G401 (cell line): ENCODE results near the gene CSF1R. TPM values are rescaled to one million over a fixed set of nuclear protein-coding genes. Genes with fewer than 3 reads are reported as not detected.
"Not testable (repeated sequence)": the region's sequence is repeated elsewhere in the genome, so short reads cannot be mapped to it uniquely, and the experiment has no call there.

Source experiments
- DNase-seq: peaks from one replicate; pipeline ENCODE4 v3.0.0-alpha.2; 2015; ENCODE audit warnings: low spot score
- in situ Hi-C: cut with HindIII; loops from 2 replicates; pipeline ENCODE4 v1.10.0; 2016; ENCODE audit warnings: low sequenced_read_pairs, mixed read lengths
- total RNA-seq: library from RNA; depleted of rRNA; stranded (reverse); fragments of >200 nt; shearing (Covaris generic); gene quantifications from 2 replicates; pipeline ENCODE4 v1.2.3, GENCODE V29; 2014

The CSF1R gene
- total RNA-seq, 1 experiment from 2014 or later = 1.1 TPM

- DNase-seq = no peak
- in situ Hi-C loops = no loop called here
Observed at GRCh38 chr5:150106674-150107426, 20.5 kb upstream of the CSF1R start.

- in situ Hi-C loops = no loop called here
- no peak for DNase-seq
Observed at GRCh38 chr5:150105928-150106615, 19.7 kb upstream of the CSF1R start.

- in situ Hi-C loops = no loop called here
- no peak for DNase-seq
Observed at GRCh38 chr5:150104550-150104870, 18.2 kb upstream of the CSF1R start.

- no peak for DNase-seq
- in situ Hi-C loops = no loop called here
Observed at GRCh38 chr5:150103678-150104549, 17.6 kb upstream of the CSF1R start.

- no peak for DNase-seq
- in situ Hi-C loops = no loop called here
Observed at GRCh38 chr5:150101023-150101422, 14.7 kb upstream of the CSF1R start.

- in situ Hi-C loops = no loop called here
- DNase-seq = no peak
Observed at GRCh38 chr5:150097152-150097551, 10.8 kb upstream of the CSF1R start.

- DNase-seq = no peak
- in situ Hi-C loops = no loop called here
Observed at GRCh38 chr5:150092159-150092787, 5.9 kb upstream of the CSF1R start.

GRCh38 chr5:150085191-150085912 lies 1.0 kb downstream of the CSF1R start:
- DNase-seq = no peak
- in situ Hi-C loops = no loop called here

GRCh38 chr5:150084754-150085153 lies 1.6 kb downstream of the CSF1R start:
- in situ Hi-C loops, DNase-seq: not testable (repeated sequence)

GRCh38 chr5:150082889-150083288 lies 3.5 kb downstream of the CSF1R start:
- DNase-seq = no peak
- in situ Hi-C loops = no loop called here

GRCh38 chr5:150082374-150082773 lies 4.0 kb downstream of the CSF1R start:
- DNase-seq = no peak
- in situ Hi-C loops = no loop called here

- DNase-seq = no peak
- in situ Hi-C loops = no loop called here
Observed at GRCh38 chr5:150081541-150082283, 4.6 kb downstream of the CSF1R start.

- in situ Hi-C loops = no loop called here
- DNase-seq = no peak
Observed at GRCh38 chr5:150080696-150081435, 5.5 kb downstream of the CSF1R start.

- DNase-seq = no peak
- in situ Hi-C loops = no loop called here
Observed at GRCh38 chr5:150079909-150080461, 6.4 kb downstream of the CSF1R start.

- in situ Hi-C loops = no loop called here
- no peak for DNase-seq
Observed at GRCh38 chr5:150078802-150079689, 7.3 kb downstream of the CSF1R start.

- no peak for DNase-seq
- in situ Hi-C loops = no loop called here
Observed at GRCh38 chr5:150077996-150078801, 8.2 kb downstream of the CSF1R start.
